GM19467 (cell line): Measurements from ENCODE around the gene GGT5.
"Not testable (repeated sequence)": the region's sequence is repeated elsewhere in the genome, so short reads cannot be mapped to it uniquely, and the experiment has no call there.

Source experiments
- ATAC-seq: cut with Tn5 transposase; IDR thresholded peaks from one replicate; pipeline ENCODE4 v1.9.1; 2021; ENCODE audit warnings: mild to moderate bottlenecking, moderate library complexity; ENCODE audit not compliant: unreplicated experiment

Gene GGT5

DNA sequence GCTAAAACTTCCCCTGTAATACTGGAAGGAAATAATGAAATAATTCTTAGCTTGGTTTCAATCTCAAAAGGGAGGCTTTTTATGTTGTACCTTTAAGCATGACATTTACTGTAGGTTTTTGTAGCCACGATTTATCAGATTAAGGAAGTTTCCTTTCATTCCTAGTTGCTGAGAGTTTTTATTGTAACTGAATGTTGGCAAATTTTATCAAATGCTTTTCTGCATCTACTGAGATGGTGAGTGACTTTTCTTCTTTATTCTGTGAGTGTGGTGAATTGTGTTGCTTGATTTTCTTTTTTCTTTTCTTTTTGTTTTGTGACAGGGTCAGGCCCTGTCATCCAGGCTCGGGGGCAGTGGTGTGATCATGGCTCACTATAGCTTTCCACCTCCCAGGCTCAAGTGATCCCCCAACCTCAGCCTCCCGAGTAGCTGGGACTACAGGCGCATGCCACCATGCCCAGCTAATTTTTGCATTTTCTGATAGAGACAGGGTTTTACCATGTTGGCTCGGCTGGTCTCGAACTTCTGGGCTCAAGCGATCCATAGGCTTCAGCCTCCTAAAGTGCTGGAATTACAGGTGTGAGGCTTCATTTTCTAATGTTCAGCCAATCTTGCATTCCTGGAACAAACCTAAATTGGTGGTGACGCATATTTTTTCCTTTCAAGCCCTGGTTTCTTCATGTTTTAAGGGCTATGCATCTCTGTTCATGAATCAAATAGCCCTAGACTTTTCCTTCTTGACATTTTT, 37.4 kb downstream of the GGT5 start:
- ATAC-seq, result no peak

DNA sequence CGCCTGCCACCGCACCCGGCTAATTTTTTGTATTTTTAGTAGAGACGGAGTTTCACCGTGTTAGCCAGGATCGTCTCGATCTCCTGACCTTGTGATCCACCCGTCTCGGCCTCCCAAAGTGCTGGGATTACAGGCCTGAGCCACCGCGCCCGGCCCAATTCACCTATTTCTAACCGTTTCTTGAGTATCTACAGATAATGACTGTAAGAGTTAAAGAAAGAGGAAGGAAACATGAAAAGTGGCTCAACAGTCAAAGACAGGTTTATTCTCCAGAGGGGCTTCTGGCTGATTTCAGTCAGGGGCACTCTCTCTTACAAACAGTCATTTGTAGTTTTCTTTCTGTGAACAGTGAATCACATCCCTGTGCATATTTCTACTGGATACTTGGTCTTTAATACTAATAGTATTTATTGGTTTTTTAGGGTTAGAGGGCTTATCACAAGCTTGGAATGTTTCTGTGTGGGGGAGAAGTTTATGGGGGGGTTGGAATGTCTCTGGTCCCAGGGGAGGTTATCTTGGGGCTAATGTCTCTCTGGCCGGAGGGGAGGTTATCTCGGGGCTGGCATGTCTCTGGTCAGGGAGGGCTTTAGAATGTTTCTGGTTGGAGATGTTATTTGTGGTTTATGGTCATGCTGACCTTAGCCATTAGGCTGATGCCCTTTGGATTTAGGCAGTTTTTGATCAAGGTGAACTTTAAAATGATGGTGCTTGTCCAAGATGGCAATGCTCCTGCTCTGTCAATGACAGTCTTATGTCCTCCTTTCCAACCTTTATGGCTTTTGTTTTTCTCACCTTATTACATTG, 38.2 kb downstream of the GGT5 start:
- not testable (repeated sequence) for ATAC-seq

DNA sequence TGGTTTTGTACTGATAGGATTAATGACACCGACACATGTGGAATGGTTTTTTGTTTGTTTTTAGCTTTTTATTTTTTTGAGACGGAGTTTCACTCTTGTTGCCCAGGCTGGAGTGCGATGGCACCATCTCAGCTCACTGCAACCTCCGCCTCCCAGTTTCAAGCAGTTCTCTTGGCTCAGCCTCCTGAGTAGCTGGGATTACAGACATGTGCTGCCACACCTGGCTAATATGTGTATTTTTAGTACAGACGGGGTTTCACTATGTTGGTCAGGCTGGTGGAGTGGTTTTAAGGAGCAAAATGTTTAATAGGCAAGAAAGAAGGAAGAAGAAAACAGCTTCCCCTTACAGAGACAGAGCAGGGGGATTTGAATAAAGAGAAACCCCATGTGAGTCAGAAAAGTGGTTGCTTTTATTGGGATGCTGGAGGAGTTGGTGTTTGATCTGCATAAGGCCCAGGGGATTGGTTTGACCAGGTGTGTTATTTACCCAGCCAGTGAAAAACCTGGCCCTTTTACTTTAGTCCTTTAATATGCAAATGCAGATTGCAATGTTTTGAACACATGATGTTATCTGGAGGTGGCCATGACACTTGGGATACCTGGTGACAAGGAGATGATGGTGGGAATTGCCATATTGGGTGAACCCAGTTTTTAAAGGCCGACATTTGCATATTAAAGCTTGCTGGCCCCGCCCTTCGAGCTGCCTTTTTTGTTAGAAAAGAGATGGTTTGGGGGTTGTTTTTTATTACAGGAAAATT, 39.3 kb downstream of the GGT5 start:
- no peak for ATAC-seq

DNA sequence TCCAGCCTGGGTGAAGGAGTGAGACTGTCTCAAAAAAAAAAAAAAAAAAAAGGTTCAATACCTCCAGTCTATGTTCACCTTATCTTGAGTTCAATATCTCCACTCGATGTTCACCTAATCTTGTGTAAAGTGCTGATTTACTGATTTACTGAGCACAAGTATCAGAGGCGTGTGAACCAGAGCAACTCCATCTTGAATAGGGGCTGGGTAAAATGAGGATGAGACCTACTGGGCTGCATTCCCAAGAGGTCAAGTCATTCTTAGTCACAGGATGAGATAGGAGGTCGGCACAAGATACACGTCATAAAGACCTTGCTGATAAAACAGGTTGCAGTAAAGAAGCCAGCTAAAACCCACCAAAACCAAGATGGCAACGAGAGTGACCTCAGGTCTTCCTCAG, 41.0 kb downstream of the GGT5 start:
- not testable (repeated sequence) for ATAC-seq

DNA sequence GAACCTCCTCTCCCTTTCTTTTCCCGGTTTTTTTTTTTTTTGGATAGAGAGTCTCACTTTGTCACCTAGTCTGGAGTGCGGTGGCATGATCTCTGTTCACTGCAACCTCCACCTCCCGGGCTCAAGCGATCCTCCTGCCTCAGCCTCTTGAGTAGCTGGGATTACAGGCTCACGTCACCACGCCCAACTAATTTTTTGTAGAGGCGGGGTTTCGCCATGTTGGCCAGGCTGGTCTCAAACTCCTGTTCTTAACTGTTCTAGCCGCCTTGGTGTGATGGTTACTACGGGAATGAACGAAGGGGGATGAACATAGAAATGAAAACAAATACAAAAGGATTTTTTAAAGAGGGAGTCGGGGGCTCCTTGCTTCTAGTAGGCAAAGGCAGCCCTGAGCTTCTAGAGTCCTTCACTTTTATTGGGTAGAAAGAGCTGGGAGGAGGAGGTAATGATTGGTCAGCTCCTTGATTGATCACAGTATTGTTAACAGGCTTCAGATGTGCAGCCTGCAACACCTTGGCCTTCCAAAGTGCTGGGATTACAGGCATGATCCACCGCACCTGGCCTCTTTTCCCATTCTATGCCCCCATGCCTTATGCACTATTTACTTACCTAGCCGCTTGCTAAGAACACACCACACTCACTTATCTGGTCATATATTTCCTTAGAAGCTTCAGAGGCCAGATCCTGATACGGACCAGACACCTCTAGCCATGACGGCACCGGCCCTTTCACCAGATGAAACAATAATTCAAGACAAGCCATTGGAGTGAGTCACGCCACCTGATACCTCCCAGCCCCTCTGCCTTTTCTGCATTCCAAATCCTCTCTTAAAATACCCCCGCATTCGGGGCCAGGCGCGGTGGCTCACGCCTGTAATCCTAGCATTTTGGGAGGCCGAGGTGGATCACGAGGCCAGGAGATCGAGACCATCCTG, 42.9 kb downstream of the GGT5 start:
- no peak for ATAC-seq

DNA sequence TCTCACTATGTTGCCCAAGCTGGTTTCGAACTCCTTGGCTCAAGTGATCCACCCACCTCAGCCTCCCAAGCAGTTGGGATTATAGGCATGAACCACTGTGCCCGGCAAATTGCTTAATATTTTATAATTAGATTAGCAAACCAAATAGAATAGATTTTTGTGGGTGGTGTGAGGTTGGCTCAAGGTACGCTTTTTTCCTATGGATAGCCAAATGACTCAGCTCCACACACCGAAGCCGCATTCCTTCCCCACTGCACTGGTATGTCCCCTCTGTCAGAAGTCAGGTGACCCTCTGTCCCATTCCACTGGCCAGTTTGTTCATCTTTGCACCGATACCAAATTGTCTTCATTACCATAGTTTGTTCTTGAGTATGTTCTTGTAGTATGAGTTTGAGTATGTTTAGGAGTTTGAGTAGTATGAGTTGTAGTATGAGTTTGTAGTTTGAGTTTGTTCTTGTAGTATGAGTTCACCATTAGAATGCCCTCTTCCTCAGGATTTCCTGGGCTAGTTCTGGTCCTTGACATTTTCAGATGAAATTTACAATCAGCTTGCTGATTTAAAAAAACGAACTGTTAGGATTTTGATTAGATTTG, 44.2 kb downstream of the GGT5 start:
- no peak for ATAC-seq

DNA sequence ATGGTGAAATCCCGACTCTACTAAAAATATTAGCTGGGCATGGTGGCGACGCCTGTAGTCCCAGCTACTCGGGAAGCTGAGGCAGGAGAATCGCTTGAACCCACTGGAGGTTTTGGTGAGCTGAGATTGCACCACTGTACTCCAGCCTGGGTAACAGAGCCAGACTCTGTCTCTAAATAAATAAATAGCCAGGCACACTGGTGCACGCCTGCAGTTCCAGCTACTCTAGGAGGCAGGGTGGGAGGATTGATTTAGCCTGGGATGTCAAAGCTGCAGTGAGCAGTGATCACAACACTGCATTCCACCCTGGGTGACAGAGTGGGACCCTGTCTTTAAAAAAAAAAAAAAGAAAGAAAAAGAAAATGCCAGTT, 46.2 kb downstream of the GGT5 start:
- ATAC-seq, result no peak

DNA sequence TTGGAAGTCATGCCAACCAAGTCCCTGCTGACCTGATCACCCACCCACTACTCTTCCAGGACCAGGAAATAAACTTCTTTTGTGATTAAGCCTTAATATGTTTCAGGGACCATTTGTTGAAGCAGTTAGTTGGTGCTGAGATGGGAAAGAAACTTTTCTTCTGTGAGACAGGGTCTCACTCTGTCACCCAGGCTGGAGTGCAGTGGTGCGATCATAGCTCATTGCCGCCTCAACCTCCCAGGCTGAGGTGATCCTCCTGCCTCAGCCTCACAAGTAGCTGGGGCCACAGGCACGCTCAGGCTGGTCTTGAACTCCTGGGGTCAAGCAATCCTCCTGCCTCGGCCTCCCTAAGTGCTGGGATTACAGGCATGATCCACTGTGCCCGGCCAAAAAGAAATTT, 53.0 kb downstream of the GGT5 start:
- no peak for ATAC-seq

DNA sequence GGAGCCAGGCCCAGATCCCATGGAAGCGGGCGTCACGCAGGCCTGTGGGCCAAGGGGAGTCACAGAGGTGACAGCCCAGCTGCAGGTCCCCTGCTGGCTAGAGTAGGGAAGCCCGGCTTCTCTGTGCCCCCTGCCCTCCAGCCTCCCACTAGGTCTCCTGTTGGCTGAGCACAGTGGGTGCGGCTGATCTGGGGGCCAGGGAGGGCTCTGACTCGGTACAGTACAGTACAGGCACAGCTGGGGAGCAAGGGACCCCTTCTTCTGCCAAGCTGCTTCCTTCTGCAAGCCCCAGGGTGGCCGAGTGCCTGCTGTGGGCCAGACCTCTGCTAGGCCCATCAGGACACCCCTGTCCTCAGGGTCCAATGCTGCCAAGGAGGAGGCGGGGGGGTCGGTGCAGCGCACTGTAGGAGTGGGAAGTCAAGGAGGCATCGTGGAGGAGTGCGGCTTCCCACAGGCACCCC, 53.5 kb downstream of the GGT5 start:
- no peak for ATAC-seq

DNA sequence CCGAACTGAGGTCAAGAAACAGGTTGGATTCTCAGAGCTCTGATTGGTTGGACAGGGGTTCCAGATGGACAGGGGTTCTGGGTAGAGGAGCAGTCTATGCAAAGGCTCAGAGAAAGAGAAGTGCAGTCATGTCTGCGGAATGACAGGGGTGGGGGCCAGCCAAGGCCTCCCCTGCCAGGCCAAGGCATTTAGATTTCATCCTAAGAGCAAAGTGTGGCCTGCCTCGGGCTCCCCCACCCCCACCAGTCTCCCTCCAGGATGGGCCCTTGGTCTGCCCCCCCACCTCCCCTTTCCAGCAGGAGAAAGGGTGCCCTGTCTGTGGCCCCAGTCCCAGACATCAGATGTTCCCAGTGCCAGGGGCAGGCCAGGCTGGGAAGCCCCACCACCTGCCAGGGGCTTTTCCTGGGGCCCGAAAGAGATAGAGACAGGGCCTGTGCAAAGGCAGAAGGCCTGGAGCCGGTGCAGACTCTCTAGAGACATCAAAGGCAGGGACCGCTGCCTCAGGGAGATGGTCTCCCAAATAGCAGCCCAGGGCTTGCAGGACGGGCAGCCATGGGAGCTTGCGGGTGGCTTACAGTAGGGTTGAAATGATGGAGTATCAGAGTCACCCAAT, 54.2 kb downstream of the GGT5 start:
- no peak for ATAC-seq

DNA sequence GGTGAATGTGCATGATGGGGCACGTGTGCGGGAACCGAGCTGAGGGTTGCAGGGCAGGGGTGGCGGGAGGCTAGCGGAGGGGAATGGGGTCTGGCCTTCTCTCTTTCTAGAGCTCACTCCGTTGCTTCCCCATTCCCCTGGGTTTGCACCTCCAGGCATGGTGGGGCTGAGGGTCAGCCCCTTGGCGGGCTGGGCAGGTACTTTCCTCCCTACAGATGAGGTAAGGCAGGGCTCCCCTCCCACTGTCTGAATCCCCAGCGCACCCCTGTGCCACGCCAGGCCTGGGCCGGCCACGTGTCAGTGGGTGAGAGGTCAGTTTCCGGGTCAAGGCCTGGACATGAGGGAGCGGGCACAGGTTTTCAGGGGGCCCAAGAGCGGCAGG, 54.7 kb downstream of the GGT5 start:
- no peak for ATAC-seq

DNA sequence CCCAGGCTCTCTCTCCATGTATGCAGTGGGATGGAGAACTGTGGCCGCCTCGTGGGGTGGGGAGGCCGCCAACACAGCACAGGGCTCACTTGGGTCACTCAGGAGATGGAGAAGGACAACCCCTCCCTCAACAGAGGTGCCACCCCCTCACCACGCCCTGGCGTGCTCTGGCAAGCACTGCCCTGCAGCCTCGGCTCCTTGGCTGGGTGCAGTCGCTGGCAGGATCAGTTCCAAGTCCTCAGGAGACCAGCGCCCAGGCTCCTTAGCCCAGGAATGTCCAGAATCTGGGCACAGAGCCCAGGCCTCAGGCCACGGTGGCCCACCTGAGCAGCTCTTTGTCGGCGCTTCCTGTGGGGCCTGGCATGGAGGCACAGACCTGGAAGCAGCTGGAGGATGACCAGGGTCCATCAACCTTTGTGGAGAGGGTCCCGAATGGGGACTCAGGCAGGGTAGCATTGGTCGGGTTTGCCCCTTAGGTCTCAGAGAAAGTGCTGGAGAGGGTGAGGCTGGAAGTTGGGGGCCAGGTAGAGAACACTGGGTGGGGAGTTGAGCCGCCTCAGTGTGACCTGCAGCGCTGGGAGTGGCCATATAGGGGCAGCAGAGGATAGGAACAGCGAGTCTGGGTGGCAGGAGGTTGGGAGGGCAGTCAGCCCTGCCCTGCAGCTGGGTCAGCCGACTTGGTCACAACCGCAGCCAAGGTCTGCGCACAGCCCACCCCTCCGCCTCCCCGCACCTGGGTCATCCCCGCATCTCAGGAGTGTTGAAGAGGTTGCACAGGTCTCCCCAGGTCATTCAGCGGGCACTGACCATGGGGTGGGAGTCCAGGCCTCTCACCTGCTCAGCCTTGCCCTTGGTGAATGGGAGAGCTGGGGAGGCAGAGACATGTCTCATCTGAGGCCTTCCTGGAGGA, 55.4 kb downstream of the GGT5 start:
- no peak for ATAC-seq

DNA sequence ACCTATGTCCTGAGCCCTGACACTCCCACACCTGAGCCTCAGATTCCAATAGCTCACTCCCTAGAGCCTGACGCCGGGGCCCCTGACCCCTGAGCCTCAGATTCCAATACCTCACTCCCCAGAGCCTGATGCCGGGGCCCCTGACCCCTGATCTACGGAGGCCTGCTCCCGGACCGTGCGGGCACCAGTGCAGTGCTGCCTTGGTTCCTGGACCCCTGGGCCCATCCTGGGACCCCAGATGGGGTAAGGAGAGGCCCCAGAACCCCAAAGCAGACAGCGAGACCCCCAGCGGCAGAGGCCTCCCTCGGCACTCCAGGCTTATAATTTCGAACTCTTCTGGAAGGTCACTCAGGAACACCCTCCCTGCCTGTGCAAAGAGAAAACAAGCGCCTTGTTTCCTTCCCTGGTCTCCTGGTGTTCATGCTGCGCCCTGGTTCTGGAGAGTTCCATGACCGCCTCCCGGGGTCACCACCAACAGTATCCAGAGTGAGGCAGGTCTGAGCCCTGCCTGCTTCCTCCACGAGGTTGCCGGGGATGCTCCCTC, 56.1 kb downstream of the GGT5 start:
- ATAC-seq, result no peak

DNA sequence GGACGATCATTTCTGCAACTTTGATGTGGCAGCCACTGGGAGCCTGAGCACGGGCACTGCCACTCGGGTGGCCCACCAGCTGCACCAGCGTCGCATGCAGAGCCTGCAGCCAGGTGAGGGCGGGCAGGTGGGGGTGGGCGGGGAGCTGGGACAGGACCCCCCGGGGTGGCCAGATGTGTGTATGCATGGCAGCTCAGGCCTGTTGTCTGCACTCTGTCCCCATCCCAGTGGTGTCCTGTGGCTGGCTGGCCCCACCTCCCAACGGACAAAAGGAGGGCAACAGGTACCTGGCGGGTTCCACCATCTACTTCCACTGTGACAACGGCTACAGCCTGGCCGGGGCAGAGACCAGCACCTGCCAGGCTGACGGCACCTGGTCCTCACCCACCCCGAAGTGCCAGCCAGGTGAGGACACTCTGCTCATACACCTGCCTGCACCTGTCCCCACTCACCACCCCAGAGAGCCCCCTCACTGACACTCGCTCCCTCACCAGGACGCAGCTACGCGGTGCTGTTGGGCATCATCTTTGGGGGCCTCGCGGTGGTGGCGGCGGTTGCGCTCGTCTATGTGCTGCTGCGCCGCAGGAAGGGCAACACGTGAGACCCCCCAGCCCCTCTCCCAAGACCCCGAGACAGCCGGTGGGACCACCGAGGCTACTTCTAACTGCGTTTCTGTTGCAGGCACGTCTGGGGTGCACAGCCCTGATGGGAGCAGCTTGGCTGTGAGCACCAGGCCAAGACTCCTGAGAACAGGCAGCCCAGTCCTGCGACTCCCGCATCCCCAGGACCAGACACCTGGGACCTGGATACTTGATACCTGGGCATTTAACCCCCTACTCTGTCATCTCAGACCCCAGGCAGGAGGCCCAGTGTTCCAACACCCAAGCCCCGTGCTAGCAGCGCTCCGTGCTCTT, 56.9 kb downstream of the GGT5 start:
- ATAC-seq, result no peak

DNA sequence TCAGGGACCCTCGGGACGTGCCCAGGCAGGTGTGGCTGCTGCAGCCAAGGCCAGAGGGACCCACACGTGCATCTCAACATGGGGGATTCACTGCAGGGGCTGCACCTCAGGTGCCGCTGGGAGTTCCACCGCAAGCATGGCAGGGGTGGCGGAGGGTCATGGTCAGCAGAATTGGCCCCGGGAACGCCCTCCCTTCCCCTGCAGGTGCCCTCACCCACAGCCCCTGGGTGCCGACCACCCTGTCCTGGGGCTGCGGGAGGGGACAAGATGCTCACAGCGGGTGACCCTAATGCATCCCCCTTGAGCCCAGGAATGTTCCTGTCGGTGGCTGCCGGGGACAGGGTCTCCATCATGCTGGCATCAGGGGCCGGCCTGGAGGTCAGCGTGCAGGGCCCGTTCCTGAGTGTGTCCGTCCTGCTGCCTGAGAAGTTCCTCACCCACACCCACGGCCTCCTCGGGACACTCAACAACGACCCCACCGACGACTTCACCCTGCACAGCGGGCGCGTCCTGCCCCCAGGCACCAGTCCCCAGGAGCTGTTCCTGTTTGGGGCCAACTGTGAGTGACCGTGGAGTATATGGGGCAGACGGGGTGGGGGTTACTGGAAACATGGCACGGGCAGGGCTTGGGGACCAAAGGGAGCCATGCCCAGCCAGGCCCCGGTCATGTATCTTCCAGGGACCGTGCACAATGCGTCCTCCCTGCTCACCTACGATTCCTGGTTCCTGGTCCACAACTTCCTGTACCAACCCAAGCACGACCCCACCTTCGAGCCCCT, 57.8 kb downstream of the GGT5 start:
- no peak for ATAC-seq

DNA sequence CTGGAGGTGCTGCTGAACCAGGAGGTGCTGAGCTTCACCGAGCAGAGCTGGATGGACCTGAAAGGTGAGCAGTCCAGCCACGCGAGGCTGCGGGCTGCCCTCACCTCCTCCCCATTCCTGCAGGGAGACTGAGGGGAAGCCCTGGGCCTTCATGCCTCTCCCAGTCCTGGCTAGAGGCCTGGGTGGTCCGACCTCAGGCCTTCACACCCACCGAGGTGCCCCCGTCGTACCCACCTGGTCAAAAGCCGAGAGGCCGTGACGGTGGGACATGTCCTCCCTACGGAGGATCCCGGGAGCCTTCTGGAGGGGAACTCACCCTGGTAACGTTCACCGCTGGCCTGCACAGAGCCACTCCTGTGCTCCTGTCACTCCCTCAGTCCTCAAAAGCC, 58.5 kb downstream of the GGT5 start:
- no peak for ATAC-seq
